Calu3 (cell line): ENCODE results near the gene FKBP1B. TPM values are rescaled to one million over a fixed set of nuclear protein-coding genes. Genes with fewer than 3 reads are reported as not detected.
"Not testable (repeated sequence)": the region's sequence is repeated elsewhere in the genome, so short reads cannot be mapped to it uniquely, and the experiment has no call there.

Source experiments
- BruUV-seq: library from RNA; stranded (reverse); fragments of 400-500 nt; replicated peaks from 2 replicates; lab custom pipeline; 2021; lab: Mats Ljungman, UMichigan
- CTCF ChIA-PET: fragments of 300-600 bp; sonication (Branson Sonifier 250); formaldehyde crosslinking; loops from one replicate; lab custom pipeline; 2022; ENCODE audit warnings: antibody characterized with exemption; lab: Charles Lee
- DNase-seq: peaks from one replicate; pipeline ENCODE4 v3.0.0; 2022
- H3K27ac Mint-ChIP-seq: one replicate; pipeline ENCODE4 v1.8.0; 2022; ENCODE audit warnings: mixed read lengths; ENCODE audit not compliant: unreplicated experiment
- H3K27me3 Mint-ChIP-seq: one replicate; pipeline ENCODE4 v1.8.0; 2022; ENCODE audit warnings: mixed read lengths; ENCODE audit not compliant: unreplicated experiment
- H3K36me3 Mint-ChIP-seq: one replicate; pipeline ENCODE4 v1.8.0; 2022; ENCODE audit warnings: mild to moderate bottlenecking, moderate library complexity, mixed read lengths; ENCODE audit not compliant: insufficient read depth, unreplicated experiment
- H3K4me1 Mint-ChIP-seq: one replicate; pipeline ENCODE4 v1.8.0; 2022; ENCODE audit warnings: mild to moderate bottlenecking, low read depth, mixed read lengths; ENCODE audit not compliant: unreplicated experiment
- H3K4me3 Mint-ChIP-seq: one replicate; pipeline ENCODE4 v1.8.0; 2022; ENCODE audit warnings: mild to moderate bottlenecking, low read depth, moderate library complexity, mixed read lengths; ENCODE audit not compliant: unreplicated experiment
- H3K9me3 Mint-ChIP-seq: one replicate; pipeline ENCODE4 v1.8.0; 2022; ENCODE audit warnings: low read depth, mixed read lengths; ENCODE audit not compliant: unreplicated experiment
- CTCF ChIP-seq: fragments of 200-600 bp; IDR thresholded peaks from one replicate; pipeline ENCODE4 v1.8.0; 2022; ENCODE audit warnings: antibody characterized with exemption; ENCODE audit not compliant: unreplicated experiment
- intact Hi-C: fragments of 100-400 bp; cut with micrococcal nuclease; formaldehyde crosslinking; loops from one replicate; pipeline ENCODE4 v1.10.0; 2022; ENCODE audit not compliant: unreplicated experiment
- total RNA-seq: library from RNA; stranded (reverse); gene quantifications from 2 replicates; pipeline ENCODE4 v1.2.3, GENCODE V29; 2022

The FKBP1B gene
- total RNA-seq, 1 experiment from 2014 or later = 8.2 TPM

GRCh38 chr2:24087032-24087431, 37.5 kb downstream of the FKBP1B start:
- no peaks in the 10 kb centered on the region for H3K27me3 Mint-ChIP-seq
- no TSS peak for BruUV-seq

GRCh38 chr2:24088821-24089359, 39.3 kb downstream of the FKBP1B start:
- H3K4me3 Mint-ChIP-seq = no peak overlapping the region
- no TSS peak for BruUV-seq

More at GRCh38 chr2:24087032-24087431, 37.5 kb downstream of the FKBP1B start:
- intact Hi-C loops = no loop called here
- peaks cover 10% of the 10 kb centered on the region for H3K4me1 Mint-ChIP-seq
- H3K9me3 Mint-ChIP-seq = no peaks in the 10 kb centered on the region
- no peak for DNase-seq
- peaks cover 33% of the 10 kb centered on the region for H3K36me3 Mint-ChIP-seq
- no peak for TF ChIP-seq CTCF
- CTCF ChIA-PET = interaction anchor here (0.7 kb wide), 1 partner anchor 70 kb away, joined by 5 read pairs; no protein-coding TSS in a partner anchor
- H3K4me3 Mint-ChIP-seq = no peak overlapping the region
- no peak overlapping the region for H3K27ac Mint-ChIP-seq

GRCh38 chr2:24093270-24093669, 43.7 kb downstream of the FKBP1B start:
- H3K4me3 Mint-ChIP-seq, H3K27me3 Mint-ChIP-seq, H3K4me1 Mint-ChIP-seq, CTCF ChIA-PET, DNase-seq, H3K36me3 Mint-ChIP-seq, BruUV-seq, H3K9me3 Mint-ChIP-seq, H3K27ac Mint-ChIP-seq, intact Hi-C loops: not testable (repeated sequence)

More at GRCh38 chr2:24088821-24089359, 39.3 kb downstream of the FKBP1B start:
- no peaks in the 10 kb centered on the region for H3K9me3 Mint-ChIP-seq
- DNase-seq = no peak
- CTCF ChIA-PET = no interaction called here
- no peak for TF ChIP-seq CTCF
- intact Hi-C loops = no loop called here
- H3K36me3 Mint-ChIP-seq = peaks cover 19% of the 10 kb centered on the region
- H3K4me1 Mint-ChIP-seq = peaks cover 10% of the 10 kb centered on the region
- H3K27me3 Mint-ChIP-seq = no peaks in the 10 kb centered on the region
- no peak overlapping the region for H3K27ac Mint-ChIP-seq

- H3K9me3 Mint-ChIP-seq, H3K36me3 Mint-ChIP-seq, H3K4me3 Mint-ChIP-seq, H3K4me1 Mint-ChIP-seq, DNase-seq, CTCF ChIA-PET, BruUV-seq, H3K27ac Mint-ChIP-seq, intact Hi-C loops, H3K27me3 Mint-ChIP-seq: not testable (repeated sequence)
These were observed 45.7 kb downstream of the FKBP1B start for GRCh38 chr2:24095171-24095677.

- intact Hi-C loops, H3K9me3 Mint-ChIP-seq, H3K27ac Mint-ChIP-seq, H3K36me3 Mint-ChIP-seq, BruUV-seq, H3K4me1 Mint-ChIP-seq, H3K4me3 Mint-ChIP-seq, DNase-seq, H3K27me3 Mint-ChIP-seq, CTCF ChIA-PET: not testable (repeated sequence)
These were observed 51.2 kb downstream of the FKBP1B start for GRCh38 chr2:24100732-24101131.

- Mint-ChIP-seq H3K9me3 (peaks cover 4% of the 10 kb centered on the region), H3K27me3 (no peaks in the 10 kb centered on the region), H3K4me3 (no peak overlapping the region), H3K4me1 (no peaks in the 10 kb centered on the region), H3K36me3 (no peaks in the 10 kb centered on the region), H3K27ac (no peak overlapping the region)
- no TSS peak for BruUV-seq
- TF ChIP-seq CTCF = no peak
- CTCF ChIA-PET = no interaction called here
- intact Hi-C loops = no loop called here
- DNase-seq = no peak
These were observed 52.5 kb downstream of the FKBP1B start for GRCh38 chr2:24101992-24102391.
